ENCODE measurements around the gene GOLIM4. TPM values are rescaled to one million over a fixed set of nuclear protein-coding genes. Genes with fewer than 3 reads are reported as not detected.

Gene GOLIM4
- total RNA-seq, 4 donors from 2014 or later: 13.0 to 20.8 (median 17.8) TPM

- in situ Hi-C loops (cut with MboI; ENCODE audit: low sequenced_read_pairs in 4 of 4): loop anchor here in 2 of 4 donors (5.0 to 10.0 kb wide), 2 partner anchors 43 to 50 kb away; no protein-coding TSS in a partner anchor
- peaks cover 49 to 50% of the 10 kb centered on the region in 2 donors for H3K4me1 ChIP-seq
Measured at GRCh38 chr3:168094877-168095610, 680 bp downstream of the GOLIM4 start.

GRCh38 chr3:168094580-168094876, 1.2 kb downstream of the GOLIM4 start:
- H3K36me3 ChIP-seq: no peaks in the 10 kb centered on the region
- intact Hi-C loops (cut with DNase I; ENCODE audit: low total_unique reads): loop anchor here (2.0 kb wide), 1 partner anchor 360 kb away; the partner anchor contains the start of genes PDCD10 and SERPINI1
- H3K27me3 ChIP-seq: no peaks in the 10 kb centered on the region
- no peak for DNase-seq
- peak overlapping the region; percentile 92 to 97 (median 94) for H3K27ac ChIP-seq
- ATAC-seq: no peak
- H3K4me1 ChIP-seq: peaks cover 52 to 54% of the 10 kb centered on the region in 2 donors
- H3K9me3 ChIP-seq: no peaks in the 10 kb centered on the region
- in situ Hi-C loops (cut with MboI; ENCODE audit: low sequenced_read_pairs in 4 of 4): loop anchor here in 2 of 4 donors (5.0 to 10.0 kb wide), 2 partner anchors 42 to 50 kb away; no protein-coding TSS in a partner anchor
- peak overlapping the region; percentile 73 to 92 (median 88) for H3K4me3 ChIP-seq
- TF ChIP-seq CTCF (IDR thresholded peaks at IDR 0.05 in 4 of 5, conservative IDR thresholded peaks at IDR 0.05 in 1 of 5) (no peak), POLR2A (IDR thresholded peaks at IDR 0.05) (no peak)

More at GRCh38 chr3:168094877-168095610, 680 bp downstream of the GOLIM4 start:
- Histone ChIP-seq H3K27me3 (no peaks in the 10 kb centered on the region), H3K4me3 (peak overlapping the region; percentile 73 to 92 (median 88)), H3K36me3 (no peaks in the 10 kb centered on the region), H3K9me3 (no peaks in the 10 kb centered on the region), H3K27ac (peak overlapping the region; percentile 92 to 97 (median 94))
- intact Hi-C loops (cut with DNase I; ENCODE audit: low total_unique reads): loop anchor here (1.0 to 2.0 kb wide), 2 partner anchors 44 to 360 kb away; partner anchors contain the start of genes PDCD10 and SERPINI1
- ATAC-seq (peak; percentile 39 to 45), DNase-seq (peak; percentile 19 to 56)
- peak; percentile 3 to 57 (median 42) for TF ChIP-seq CTCF (IDR thresholded peaks at IDR 0.05 in 4 of 5, conservative IDR thresholded peaks at IDR 0.05 in 1 of 5)
- no peak for TF ChIP-seq POLR2A (IDR thresholded peaks at IDR 0.05)

- intact Hi-C loops (cut with DNase I; ENCODE audit: low total_unique reads) (loop anchor here (2.0 kb wide), 1 partner anchor 359 kb away; the partner anchor contains the start of genes PDCD10 and SERPINI1), in situ Hi-C loops (cut with MboI; ENCODE audit: low sequenced_read_pairs in 4 of 4) (loop anchor here in 2 of 4 donors (5.0 to 10.0 kb wide), 2 partner anchors 41 to 49 kb away; no protein-coding TSS in a partner anchor)
- TF ChIP-seq POLR2A (IDR thresholded peaks at IDR 0.05) (no peak), CTCF (IDR thresholded peaks at IDR 0.05 in 4 of 5, conservative IDR thresholded peaks at IDR 0.05 in 1 of 5) (no peak)
- H3K4me3 ChIP-seq: peak overlapping the region; percentile 73 to 92 (median 88)
- peaks cover 54 to 60% of the 10 kb centered on the region in 2 donors for H3K4me1 ChIP-seq
- DNase-seq (no peak), ATAC-seq (no peak)
- no peaks in the 10 kb centered on the region for H3K9me3 ChIP-seq
- peak overlapping the region; percentile 92 to 97 (median 94) for H3K27ac ChIP-seq
- H3K36me3 ChIP-seq: no peaks in the 10 kb centered on the region
- H3K27me3 ChIP-seq: no peaks in the 10 kb centered on the region
Measured at GRCh38 chr3:168093790-168094189, 1.9 kb downstream of the GOLIM4 start.

- intact Hi-C loops (cut with DNase I; ENCODE audit: low total_unique reads): no loop called here
- no peak for TF ChIP-seq CTCF (IDR thresholded peaks at IDR 0.05 in 4 of 5, conservative IDR thresholded peaks at IDR 0.05 in 1 of 5)
- TF ChIP-seq POLR2A (IDR thresholded peaks at IDR 0.05): no peak
- H3K4me1 ChIP-seq: peaks cover 59 to 65% of the 10 kb centered on the region in 2 donors
- in situ Hi-C loops (cut with MboI; ENCODE audit: low sequenced_read_pairs in 4 of 4): loop anchor here in 2 of 4 donors (5.0 to 10.0 kb wide), 2 partner anchors 41 to 48 kb away; no protein-coding TSS in a partner anchor
- H3K4me3 ChIP-seq: peak overlapping the region; percentile 73 to 92 (median 88)
- ATAC-seq (no peak), DNase-seq (no peak)
- H3K27me3 ChIP-seq: no peaks in the 10 kb centered on the region
- H3K36me3 ChIP-seq: no peaks in the 10 kb centered on the region
- no peaks in the 10 kb centered on the region for H3K9me3 ChIP-seq
- H3K27ac ChIP-seq: peak overlapping the region; percentile 35 to 96 (median 92)
Measured at GRCh38 chr3:168093229-168093628, 2.5 kb downstream of the GOLIM4 start.
